GM23338 (cell line): ENCODE measurements around the gene CSKMT. TPM values are rescaled to one million over a fixed set of nuclear protein-coding genes. Genes with fewer than 3 reads are reported as not detected.
A peak's percentile ranks its signal among the peaks of the same experiment; 100 is the strongest.

Source experiments
- ATAC-seq: fragments of 200-7000 bp; cut with Tn5 transposase; 3 replicates; pipeline ENCODE4 v1.9.1; 2020
- DNase-seq: peaks from one replicate; pipeline ENCODE4 v3.0.0-alpha.2; 2015; ENCODE audit warnings: low spot score
- H2AFZ ChIP-seq: fragments of 200-600 bp; sonication (generic); 2 replicates; pipeline ENCODE4 v1.8.0; 2016; ENCODE audit warnings: antibody characterized with exemption, mild to moderate bottlenecking, moderate library complexity
- H3F3A ChIP-seq: fragments of 200-600 bp; sonication (generic); replicated peaks from 2 replicates; pipeline ENCODE4 v1.8.0; 2017; ENCODE audit warnings: antibody characterized with exemption, mixed run types, low read depth
- H3K27ac ChIP-seq: fragments of 200-600 bp; sonication (generic); 2 replicates; pipeline ENCODE4 v1.6.1; 2016; ENCODE audit warnings: low read depth
- H3K27me3 ChIP-seq: fragments of 200-600 bp; sonication (generic); 2 replicates; pipeline ENCODE4 v1.8.0; 2016; ENCODE audit warnings: mild to moderate bottlenecking, mixed run types, moderate library complexity; ENCODE audit not compliant: insufficient read depth
- H3K36me3 ChIP-seq: fragments of 200-600 bp; sonication (generic); 2 replicates; pipeline ENCODE4 v1.8.0; 2016; ENCODE audit warnings: mild to moderate bottlenecking; ENCODE audit not compliant: insufficient read depth
- H3K4me1 ChIP-seq: fragments of 200-600 bp; sonication (generic); 2 replicates; pipeline ENCODE4 v1.8.0; 2016; ENCODE audit warnings: mild to moderate bottlenecking, moderate library complexity; ENCODE audit not compliant: insufficient read depth
- H3K4me2 ChIP-seq: fragments of 200-600 bp; sonication (generic); 2 replicates; pipeline ENCODE4 v1.7.1; 2017; ENCODE audit warnings: mixed run types
- H3K4me3 ChIP-seq: fragments of 200-600 bp; sonication (generic); 2 replicates; pipeline ENCODE4 v1.6.1; 2016; ENCODE audit warnings: mixed run types
- H3K79me2 ChIP-seq: fragments of 200-600 bp; sonication (generic); replicated peaks from 2 replicates; pipeline ENCODE4 v1.8.0; 2017; ENCODE audit warnings: mild to moderate bottlenecking; ENCODE audit not compliant: insufficient read depth
- H3K9me2 ChIP-seq: fragments of 200-600 bp; sonication (generic); 2 replicates; pipeline ENCODE4 v1.8.0; 2017; ENCODE audit not compliant: insufficient read depth
- H4K20me1 ChIP-seq: fragments of 200-600 bp; sonication (generic); replicated peaks from 2 replicates; pipeline ENCODE4 v1.8.0; 2017; ENCODE audit warnings: mild to moderate bottlenecking; ENCODE audit not compliant: insufficient read depth
- H3K27ac Mint-ChIP-seq: 2 replicates; pipeline ENCODE4 v1.8.0; 2020; ENCODE audit warnings: inconsistent platforms, mild to moderate bottlenecking, moderate library complexity, mixed read lengths
- H3K27me3 Mint-ChIP-seq: 3 replicates; pipeline ENCODE4 v1.8.0; 2022; ENCODE audit warnings: low read depth, mild to moderate bottlenecking, moderate library complexity, mixed read lengths, inconsistent platforms; ENCODE audit not compliant: insufficient read depth, poor library complexity
- H3K36me3 Mint-ChIP-seq: 3 replicates; pipeline ENCODE4 v1.8.0; 2021; ENCODE audit warnings: low read depth, mild to moderate bottlenecking, inconsistent platforms, moderate library complexity, mixed read lengths
- H3K4me1 Mint-ChIP-seq: 3 replicates; pipeline ENCODE4 v1.8.0; 2020; ENCODE audit warnings: mild to moderate bottlenecking, inconsistent platforms, mixed read lengths
- H3K4me3 Mint-ChIP-seq: 3 replicates; pipeline ENCODE4 v1.8.0; 2021; ENCODE audit warnings: moderate library complexity, mild to moderate bottlenecking, inconsistent platforms, mixed read lengths
- H3K9me3 Mint-ChIP-seq: 3 replicates; pipeline ENCODE4 v1.8.0; 2020; ENCODE audit warnings: moderate library complexity, mild to moderate bottlenecking, inconsistent platforms, mixed read lengths
- CREB1 ChIP-seq: fragments of 250-450 bp; sonication (Bioruptor Pico); IDR thresholded peaks from 2 replicates; pipeline ENCODE4 v1.5.0; 2020; ENCODE audit warnings: low read depth, mild to moderate bottlenecking, moderate library complexity
- EZH2phosphoT487 ChIP-seq: fragments of 200-600 bp; sonication (generic); IDR thresholded peaks from one replicate; pipeline ENCODE4 v1.8.1; 2018; ENCODE audit warnings: antibody characterized with exemption; ENCODE audit not compliant: unreplicated experiment
- POLR2AphosphoS5 ChIP-seq: IDR thresholded peaks from 2 replicates; pipeline ENCODE4 v1.6.1; 2016; ENCODE audit warnings: antibody characterized with exemption, low read depth
- ZNF331 ChIP-seq: fragments of 250-450 bp; sonication (Bioruptor Pico); IDR thresholded peaks from 2 replicates; pipeline ENCODE4 v1.5.0; 2020; ENCODE audit warnings: low read depth, mild to moderate bottlenecking, moderate library complexity
- polyA plus RNA-seq: library from polyadenylated mRNA; unstranded; fragments of >200 nt; fragmentation: Nextera tagmentation; extraction: Ambion mirVana; gene quantifications from 2 replicates; pipeline ENCODE4 v1.2.1, GENCODE V29; 2016
- total RNA-seq: library from RNA; depleted of rRNA; stranded (reverse); fragments of >200 nt; shearing (Covaris generic); gene quantifications from 2 replicates; pipeline ENCODE4 v1.2.3, GENCODE V29; 2014
- TF ChIP-seq, protein P1 (sequence below): fragments of 250-450 bp; sonication (Bioruptor Pico); IDR thresholded peaks from 2 replicates; pipeline ENCODE4 v1.5.0; 2020; ENCODE audit warnings: mild to moderate bottlenecking, moderate library complexity
- TF ChIP-seq, protein P2 (sequence below): IDR thresholded peaks from 2 replicates; pipeline ENCODE4 v1.6.1; 2016; ENCODE audit warnings: antibody characterized with exemption

Gene CSKMT
- total and polyA plus RNA-seq, 2 experiments from 2014 or later, result 8.0 to 25.6 TPM

DNA sequence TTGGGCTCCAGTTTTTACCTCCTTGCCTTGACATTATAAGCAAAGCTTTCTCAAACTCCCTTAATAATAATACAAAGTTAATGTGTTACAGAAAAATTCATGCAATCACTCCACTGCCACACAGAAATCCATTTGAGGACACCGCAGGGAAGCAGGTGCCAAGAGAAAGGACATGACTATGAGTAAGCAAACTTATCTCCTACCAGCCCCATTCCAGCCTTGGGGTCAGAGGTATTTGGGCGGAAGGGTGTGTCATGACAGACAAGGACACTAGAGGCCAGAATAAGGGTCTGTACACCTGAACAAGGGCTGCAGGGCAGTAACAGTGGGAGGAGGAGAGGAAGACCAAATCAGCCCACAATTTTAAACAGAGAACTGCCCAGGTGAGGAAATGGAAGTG lies 48.2 kb downstream of the CSKMT start (continued):
- TF ChIP-seq, protein P1, sequence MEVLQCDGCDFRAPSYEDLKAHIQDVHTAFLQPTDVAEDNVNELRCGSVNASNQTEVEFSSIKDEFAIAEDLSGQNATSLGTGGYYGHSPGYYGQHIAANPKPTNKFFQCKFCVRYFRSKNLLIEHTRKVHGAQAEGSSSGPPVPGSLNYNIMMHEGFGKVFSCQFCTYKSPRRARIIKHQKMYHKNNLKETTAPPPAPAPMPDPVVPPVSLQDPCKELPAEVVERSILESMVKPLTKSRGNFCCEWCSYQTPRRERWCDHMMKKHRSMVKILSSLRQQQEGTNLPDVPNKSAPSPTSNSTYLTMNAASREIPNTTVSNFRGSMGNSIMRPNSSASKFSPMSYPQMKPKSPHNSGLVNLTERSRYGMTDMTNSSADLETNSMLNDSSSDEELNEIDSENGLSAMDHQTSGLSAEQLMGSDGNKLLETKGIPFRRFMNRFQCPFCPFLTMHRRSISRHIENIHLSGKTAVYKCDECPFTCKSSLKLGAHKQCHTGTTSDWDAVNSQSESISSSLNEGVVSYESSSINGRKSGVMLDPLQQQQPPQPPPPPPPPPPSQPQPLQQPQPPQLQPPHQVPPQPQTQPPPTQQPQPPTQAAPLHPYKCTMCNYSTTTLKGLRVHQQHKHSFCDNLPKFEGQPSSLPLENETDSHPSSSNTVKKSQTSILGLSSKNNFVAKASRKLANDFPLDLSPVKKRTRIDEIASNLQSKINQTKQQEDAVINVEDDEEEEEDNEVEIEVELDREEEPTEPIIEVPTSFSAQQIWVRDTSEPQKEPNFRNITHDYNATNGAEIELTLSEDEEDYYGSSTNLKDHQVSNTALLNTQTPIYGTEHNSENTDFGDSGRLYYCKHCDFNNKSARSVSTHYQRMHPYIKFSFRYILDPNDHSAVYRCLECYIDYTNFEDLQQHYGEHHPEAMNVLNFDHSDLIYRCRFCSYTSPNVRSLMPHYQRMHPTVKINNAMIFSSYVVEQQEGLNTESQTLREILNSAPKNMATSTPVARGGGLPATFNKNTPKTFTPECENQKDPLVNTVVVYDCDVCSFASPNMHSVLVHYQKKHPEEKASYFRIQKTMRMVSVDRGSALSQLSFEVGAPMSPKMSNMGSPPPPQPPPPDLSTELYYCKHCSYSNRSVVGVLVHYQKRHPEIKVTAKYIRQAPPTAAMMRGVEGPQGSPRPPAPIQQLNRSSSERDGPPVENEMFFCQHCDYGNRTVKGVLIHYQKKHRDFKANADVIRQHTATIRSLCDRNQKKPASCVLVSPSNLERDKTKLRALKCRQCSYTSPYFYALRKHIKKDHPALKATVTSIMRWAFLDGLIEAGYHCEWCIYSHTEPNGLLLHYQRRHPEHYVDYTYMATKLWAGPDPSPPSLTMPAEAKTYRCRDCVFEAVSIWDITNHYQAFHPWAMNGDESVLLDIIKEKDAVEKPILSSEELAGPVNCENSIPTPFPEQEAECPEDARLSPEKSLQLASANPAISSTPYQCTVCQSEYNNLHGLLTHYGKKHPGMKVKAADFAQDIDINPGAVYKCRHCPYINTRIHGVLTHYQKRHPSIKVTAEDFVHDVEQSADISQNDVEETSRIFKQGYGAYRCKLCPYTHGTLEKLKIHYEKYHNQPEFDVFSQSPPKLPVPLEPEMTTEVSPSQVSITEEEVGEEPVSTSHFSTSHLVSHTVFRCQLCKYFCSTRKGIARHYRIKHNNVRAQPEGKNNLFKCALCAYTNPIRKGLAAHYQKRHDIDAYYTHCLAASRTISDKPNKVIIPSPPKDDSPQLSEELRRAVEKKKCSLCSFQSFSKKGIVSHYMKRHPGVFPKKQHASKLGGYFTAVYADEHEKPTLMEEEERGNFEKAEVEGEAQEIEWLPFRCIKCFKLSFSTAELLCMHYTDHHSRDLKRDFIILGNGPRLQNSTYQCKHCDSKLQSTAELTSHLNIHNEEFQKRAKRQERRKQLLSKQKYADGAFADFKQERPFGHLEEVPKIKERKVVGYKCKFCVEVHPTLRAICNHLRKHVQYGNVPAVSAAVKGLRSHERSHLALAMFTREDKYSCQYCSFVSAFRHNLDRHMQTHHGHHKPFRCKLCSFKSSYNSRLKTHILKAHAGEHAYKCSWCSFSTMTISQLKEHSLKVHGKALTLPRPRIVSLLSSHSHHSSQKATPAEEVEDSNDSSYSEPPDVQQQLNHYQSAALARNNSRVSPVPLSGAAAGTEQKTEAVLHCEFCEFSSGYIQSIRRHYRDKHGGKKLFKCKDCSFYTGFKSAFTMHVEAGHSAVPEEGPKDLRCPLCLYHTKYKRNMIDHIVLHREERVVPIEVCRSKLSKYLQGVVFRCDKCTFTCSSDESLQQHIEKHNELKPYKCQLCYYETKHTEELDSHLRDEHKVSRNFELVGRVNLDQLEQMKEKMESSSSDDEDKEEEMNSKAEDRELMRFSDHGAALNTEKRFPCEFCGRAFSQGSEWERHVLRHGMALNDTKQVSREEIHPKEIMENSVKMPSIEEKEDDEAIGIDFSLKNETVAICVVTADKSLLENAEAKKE (CRISPR knock-in tag), result no peak
- TF ChIP-seq EZH2phosphoT487, result no peak
- TF ChIP-seq ZNF331 (CRISPR knock-in tag), result no peak
- TF ChIP-seq, protein P2, sequence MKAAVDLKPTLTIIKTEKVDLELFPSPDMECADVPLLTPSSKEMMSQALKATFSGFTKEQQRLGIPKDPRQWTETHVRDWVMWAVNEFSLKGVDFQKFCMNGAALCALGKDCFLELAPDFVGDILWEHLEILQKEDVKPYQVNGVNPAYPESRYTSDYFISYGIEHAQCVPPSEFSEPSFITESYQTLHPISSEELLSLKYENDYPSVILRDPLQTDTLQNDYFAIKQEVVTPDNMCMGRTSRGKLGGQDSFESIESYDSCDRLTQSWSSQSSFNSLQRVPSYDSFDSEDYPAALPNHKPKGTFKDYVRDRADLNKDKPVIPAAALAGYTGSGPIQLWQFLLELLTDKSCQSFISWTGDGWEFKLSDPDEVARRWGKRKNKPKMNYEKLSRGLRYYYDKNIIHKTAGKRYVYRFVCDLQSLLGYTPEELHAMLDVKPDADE, result no peak
- no peak for TF ChIP-seq POLR2AphosphoS5
- TF ChIP-seq CREB1 (CRISPR knock-in tag), result no peak

DNA sequence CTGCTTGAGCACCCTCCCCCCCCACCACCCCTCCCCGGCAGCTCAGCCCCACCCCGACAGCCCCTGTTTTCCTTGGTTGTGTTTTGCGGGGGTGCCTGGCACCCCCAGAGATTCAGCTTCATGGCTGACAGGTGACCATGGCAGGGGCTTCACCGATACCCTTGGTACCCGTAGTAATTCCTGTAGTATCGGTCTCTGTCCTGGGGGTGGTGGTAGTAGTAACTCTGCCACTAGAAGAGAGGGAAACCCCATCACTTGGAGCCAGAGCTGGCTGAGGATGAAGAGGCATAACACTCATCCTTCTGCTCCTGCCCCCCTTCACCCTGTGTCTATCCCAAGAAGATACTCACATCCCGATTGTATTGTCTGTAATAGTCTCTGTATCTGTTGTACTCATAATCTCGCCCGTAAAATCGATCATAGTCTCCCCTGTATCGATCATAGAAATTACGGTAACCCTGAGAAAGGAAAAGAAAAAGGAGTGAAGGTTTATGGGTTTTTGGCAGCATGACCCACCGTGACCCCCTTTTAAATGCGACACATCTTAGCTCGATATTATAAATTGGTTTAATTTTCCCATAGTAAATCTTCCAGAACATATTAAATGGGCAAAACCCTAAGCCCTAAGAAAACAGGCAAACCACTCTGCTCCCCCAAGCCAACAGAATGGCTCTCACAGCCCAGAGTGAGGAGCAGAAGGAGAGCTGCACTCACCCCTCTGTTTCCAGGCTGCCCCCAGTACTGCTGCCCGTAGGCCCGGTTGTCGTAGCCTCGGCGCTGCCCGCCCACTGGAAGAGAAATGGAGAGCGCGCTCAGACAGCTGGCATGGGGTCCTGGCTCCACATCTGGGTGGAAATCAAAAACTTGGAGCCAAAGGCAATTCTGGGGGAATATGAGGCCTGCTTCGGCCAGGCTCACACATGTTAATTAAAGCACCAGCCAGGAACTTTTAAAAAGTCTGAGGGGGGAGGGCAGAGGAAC lies 50.3 kb downstream of the CSKMT start:
- Mint-ChIP-seq H3K4me3 (no peak overlapping the region; the same call in 2 of the 3 replicates), H3K36me3 (peaks cover 95% of the 10 kb centered on the region), H3K9me3 (no peaks in the 10 kb centered on the region), H3K4me1 (peaks cover 50% of the 10 kb centered on the region), H3K27me3 (no peaks in the 10 kb centered on the region), H3K27ac (peak overlapping the region; percentile 24; the same call in 1 of the 2 replicates)
- H3K27me3 ChIP-seq, result no peaks in the 10 kb centered on the region
- no peaks in the 10 kb centered on the region for H3K9me2 ChIP-seq
- ATAC-seq (peak; percentile 59), DNase-seq (peak; percentile 31)
- H3K4me2 ChIP-seq, result no peak overlapping the region
- H3K4me1 ChIP-seq, result peaks cover 8% of the 10 kb centered on the region; the same call in 1 of the 2 replicates
- no peak overlapping the region for H3K27ac ChIP-seq
- peaks cover 83% of the 10 kb centered on the region for H3K36me3 ChIP-seq
- peaks cover 17% of the 10 kb centered on the region for H4K20me1 ChIP-seq
- H3F3A ChIP-seq, result peaks cover 65% of the 10 kb centered on the region
- H3K79me2 ChIP-seq, result peaks cover 29% of the 10 kb centered on the region
- H2AFZ ChIP-seq, result no peak overlapping the region
- no peak overlapping the region for H3K4me3 ChIP-seq
- TF ChIP-seq, protein P1 (CRISPR knock-in tag), result no peak
- TF ChIP-seq POLR2AphosphoS5, result no peak
